Smooth muscle cell (in vitro differentiated cells): ENCODE measurements around the gene MBL2. TPM values are rescaled to one million over a fixed set of nuclear protein-coding genes. Genes with fewer than 3 reads are reported as not detected.

Experiments used
- DNase-seq: peaks from one replicate; lab custom pipeline; 2025; ENCODE audit not compliant: unreplicated experiment; lab: John Stamatoyannopoulos, UW
- H2AFZ ChIP-seq: fragments of 200-600 bp; sonication (generic); 2 replicates; pipeline ENCODE4 v1.6.0; 2016; ENCODE audit warnings: antibody characterized with exemption, low read depth, mild to moderate bottlenecking
- H3F3A ChIP-seq: fragments of 200-600 bp; sonication (generic); 2 replicates; pipeline ENCODE4 v1.6.0; 2017; ENCODE audit warnings: antibody characterized with exemption, low read depth
- H3K27ac ChIP-seq: fragments of 200-600 bp; sonication (generic); 2 replicates; pipeline ENCODE4 v1.5.1; 2016; ENCODE audit warnings: low read depth, mild to moderate bottlenecking
- H3K27me3 ChIP-seq: fragments of 200-600 bp; sonication (generic); 2 replicates; pipeline ENCODE4 v1.6.1; 2016; ENCODE audit warnings: low read depth, mild to moderate bottlenecking
- H3K36me3 ChIP-seq: fragments of 200-600 bp; sonication (generic); 2 replicates; pipeline ENCODE4 v1.5.1; 2016; ENCODE audit warnings: low read depth
- H3K4me1 ChIP-seq: fragments of 200-600 bp; sonication (generic); 2 replicates; pipeline ENCODE4 v1.5.1; 2016; ENCODE audit warnings: low read depth
- H3K4me2 ChIP-seq: fragments of 200-600 bp; sonication (generic); 2 replicates; pipeline ENCODE4 v1.6.0; 2016; ENCODE audit warnings: mild to moderate bottlenecking
- H3K4me3 ChIP-seq: fragments of 200-600 bp; sonication (generic); 2 replicates; pipeline ENCODE4 v1.5.1; 2016; ENCODE audit warnings: mild to moderate bottlenecking
- H3K79me2 ChIP-seq: fragments of 200-600 bp; sonication (generic); 2 replicates; pipeline ENCODE4 v1.6.0; 2016; ENCODE audit warnings: low read depth, mild to moderate bottlenecking
- H3K9ac ChIP-seq: fragments of 200-600 bp; sonication (generic); 2 replicates; pipeline ENCODE4 v1.6.0; 2016; ENCODE audit warnings: low read depth
- H3K9me3 ChIP-seq: fragments of 200-600 bp; sonication (generic); replicated peaks from 2 replicates; pipeline ENCODE4 v1.5.1; 2016; ENCODE audit warnings: low read depth
- H4K20me1 ChIP-seq: fragments of 200-600 bp; sonication (generic); 2 replicates; pipeline ENCODE4 v1.6.0; 2016; ENCODE audit warnings: low read depth
- WGBS: methylation state at CpG from one replicate; pipeline ENCODE4 v1.1.7; 2016; ENCODE audit warnings: low lambda C conversion rate; 5-methylcytosine and 5-hydroxymethylcytosine counted together
- polyA plus RNA-seq: library from polyadenylated mRNA; unstranded; fragments of >200 nt; fragmentation: Nextera tagmentation; extraction: Ambion mirVana; gene quantifications from 2 replicates; pipeline ENCODE4 v1.2.1, GENCODE V29; 2016
- total RNA-seq: library from RNA; depleted of rRNA; stranded (reverse); fragments of >200 nt; gene quantifications from 2 replicates; pipeline ENCODE4 v1.2.3, GENCODE V29; 2014
- TF ChIP-seq, protein P1 (sequence below): fragments of 200-600 bp; sonication (generic); IDR thresholded peaks from 2 replicates; pipeline ENCODE4 v1.5.1; 2017; ENCODE audit warnings: borderline replicate concordance, mild to moderate bottlenecking, antibody characterized with exemption; ENCODE audit not compliant: insufficient read depth, poor library complexity, severe bottlenecking

MBL2 gene
- total and polyA plus RNA-seq, 2 experiments from 2014 or later: 0.04 TPM; not detected in 1

DNA sequence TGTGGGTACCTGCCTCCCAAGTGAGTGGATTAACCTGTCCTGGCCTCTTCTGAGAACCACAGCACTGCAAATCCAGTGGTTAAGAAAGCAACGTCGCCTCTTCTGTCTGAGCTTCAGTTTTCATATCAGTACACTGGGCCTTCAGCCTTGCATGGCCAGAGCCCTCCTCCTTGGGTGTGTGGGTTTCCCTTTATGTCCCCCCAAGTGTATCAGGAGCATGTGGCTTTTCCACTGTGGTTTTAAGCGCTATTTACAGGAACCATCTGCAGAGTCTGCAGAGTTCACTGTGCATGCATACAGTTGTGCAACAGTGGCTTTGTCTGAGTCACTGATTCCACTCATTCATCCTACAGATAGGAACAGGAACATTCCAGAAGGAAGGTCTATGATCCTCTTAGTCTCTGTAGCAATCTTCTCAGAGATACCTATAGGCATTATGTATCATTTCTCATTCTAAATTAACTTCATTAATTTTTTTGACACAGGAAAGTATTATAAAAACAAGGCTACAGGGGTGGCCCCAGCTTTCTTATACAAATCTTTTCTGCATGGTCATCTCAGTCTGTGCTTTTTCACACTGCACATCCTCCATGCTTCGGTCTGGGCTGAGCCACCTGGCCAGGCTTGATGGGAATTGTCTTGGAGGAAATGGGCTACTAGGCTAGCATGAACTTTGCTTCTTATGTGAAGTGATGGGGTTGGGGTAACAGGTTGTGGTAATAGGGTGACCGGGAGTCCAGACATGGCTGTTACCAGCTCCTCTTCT lies 17.1 kb downstream of the MBL2 start:
- Histone ChIP-seq H3K27ac (peak overlapping the region; percentile 52), H3K27me3 (no peaks in the 10 kb centered on the region), H4K20me1 (no peaks in the 10 kb centered on the region), H3K9ac (no peak overlapping the region), H3K79me2 (no peaks in the 10 kb centered on the region), H2AFZ (no peak overlapping the region), H3K9me3 (no peaks in the 10 kb centered on the region), H3K36me3 (no peaks in the 10 kb centered on the region), H3K4me1 (no peaks in the 10 kb centered on the region), H3K4me2 (peak overlapping the region; percentile 63), H3F3A (peaks cover 11% of the 10 kb centered on the region), H3K4me3 (no peak overlapping the region)
- no peak for DNase-seq
- 45% methylated on average over 5 of the region's 5 CpGs for WGBS
- TF ChIP-seq, protein P1, sequence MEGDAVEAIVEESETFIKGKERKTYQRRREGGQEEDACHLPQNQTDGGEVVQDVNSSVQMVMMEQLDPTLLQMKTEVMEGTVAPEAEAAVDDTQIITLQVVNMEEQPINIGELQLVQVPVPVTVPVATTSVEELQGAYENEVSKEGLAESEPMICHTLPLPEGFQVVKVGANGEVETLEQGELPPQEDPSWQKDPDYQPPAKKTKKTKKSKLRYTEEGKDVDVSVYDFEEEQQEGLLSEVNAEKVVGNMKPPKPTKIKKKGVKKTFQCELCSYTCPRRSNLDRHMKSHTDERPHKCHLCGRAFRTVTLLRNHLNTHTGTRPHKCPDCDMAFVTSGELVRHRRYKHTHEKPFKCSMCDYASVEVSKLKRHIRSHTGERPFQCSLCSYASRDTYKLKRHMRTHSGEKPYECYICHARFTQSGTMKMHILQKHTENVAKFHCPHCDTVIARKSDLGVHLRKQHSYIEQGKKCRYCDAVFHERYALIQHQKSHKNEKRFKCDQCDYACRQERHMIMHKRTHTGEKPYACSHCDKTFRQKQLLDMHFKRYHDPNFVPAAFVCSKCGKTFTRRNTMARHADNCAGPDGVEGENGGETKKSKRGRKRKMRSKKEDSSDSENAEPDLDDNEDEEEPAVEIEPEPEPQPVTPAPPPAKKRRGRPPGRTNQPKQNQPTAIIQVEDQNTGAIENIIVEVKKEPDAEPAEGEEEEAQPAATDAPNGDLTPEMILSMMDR: no peak

DNA sequence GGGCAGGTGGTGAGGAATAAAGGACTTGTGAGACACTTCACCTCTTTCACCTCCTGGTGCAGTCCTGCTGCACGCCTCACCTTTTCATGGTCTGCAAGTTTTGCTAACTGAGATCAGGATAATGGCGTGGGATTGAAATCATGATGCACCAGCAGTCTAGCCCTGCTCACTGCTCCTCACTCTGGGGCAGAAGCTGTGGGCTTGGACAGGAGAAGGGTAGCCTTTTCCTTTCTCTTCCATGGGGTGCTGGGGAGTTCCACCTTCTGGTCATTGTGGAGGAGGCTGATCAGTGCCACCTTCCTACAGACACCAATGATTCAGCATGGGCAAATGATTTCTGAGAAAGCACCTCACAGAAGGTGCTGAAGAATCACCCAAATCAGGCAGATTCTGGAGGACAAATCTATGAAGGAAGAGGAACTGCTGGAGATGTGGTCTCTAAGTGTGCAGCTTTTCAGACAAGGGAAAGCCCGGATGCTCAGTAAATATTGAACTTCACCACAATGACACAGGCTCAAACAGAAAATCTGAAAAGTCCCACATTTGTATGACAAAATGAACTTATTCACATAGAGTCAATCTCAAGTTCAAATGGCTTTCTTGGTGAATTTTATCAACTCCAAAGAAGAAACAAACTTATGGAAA lies 19.7 kb downstream of the MBL2 start:
- no peak for DNase-seq
- peaks cover 11% of the 10 kb centered on the region for H3F3A ChIP-seq
- H3K36me3 ChIP-seq: no peaks in the 10 kb centered on the region
- H3K4me3 ChIP-seq: no peak overlapping the region
- no peaks in the 10 kb centered on the region for H3K79me2 ChIP-seq
- H3K4me1 ChIP-seq: no peaks in the 10 kb centered on the region
- no peaks in the 10 kb centered on the region for H4K20me1 ChIP-seq
- no peaks in the 10 kb centered on the region for H3K27me3 ChIP-seq
- H3K4me2 ChIP-seq: no peak overlapping the region
- H2AFZ ChIP-seq: no peak overlapping the region
- no peak overlapping the region for H3K9ac ChIP-seq
- TF ChIP-seq, protein P1: no peak
- 97% methylated on average over 3 of the region's 3 CpGs for WGBS
- no peak overlapping the region for H3K27ac ChIP-seq
- no peaks in the 10 kb centered on the region for H3K9me3 ChIP-seq

GRCh38 chr10:52752261-52752660 lies 20.3 kb downstream of the MBL2 start:
- H3K4me2 ChIP-seq: no peak overlapping the region
- no peaks in the 10 kb centered on the region for H3K36me3 ChIP-seq
- H4K20me1 ChIP-seq: no peaks in the 10 kb centered on the region
- TF ChIP-seq, protein P1: no peak
- H3F3A ChIP-seq: peaks cover 11% of the 10 kb centered on the region
- no peaks in the 10 kb centered on the region for H3K27me3 ChIP-seq
- H3K9me3 ChIP-seq: no peaks in the 10 kb centered on the region
- H2AFZ ChIP-seq: no peak overlapping the region
- WGBS: 87% methylated on average over 1 of the region's 1 CpG
- no peak overlapping the region for H3K27ac ChIP-seq
- H3K4me3 ChIP-seq: no peak overlapping the region
- H3K79me2 ChIP-seq: no peaks in the 10 kb centered on the region
- no peak overlapping the region for H3K9ac ChIP-seq
- DNase-seq: no peak
- H3K4me1 ChIP-seq: no peaks in the 10 kb centered on the region
